IPS-NIHi11 (cell line): ENCODE results near the gene CACNA2D4.
"Not testable (repeated sequence)": the region's sequence is repeated elsewhere in the genome, so short reads cannot be mapped to it uniquely, and the experiment has no call there.

Experiments used
- DNase-seq: peaks from one replicate; pipeline ENCODE4 v3.0.0; 2012; ENCODE audit warnings: mixed read lengths, low spot score

The CACNA2D4 gene, protein sequence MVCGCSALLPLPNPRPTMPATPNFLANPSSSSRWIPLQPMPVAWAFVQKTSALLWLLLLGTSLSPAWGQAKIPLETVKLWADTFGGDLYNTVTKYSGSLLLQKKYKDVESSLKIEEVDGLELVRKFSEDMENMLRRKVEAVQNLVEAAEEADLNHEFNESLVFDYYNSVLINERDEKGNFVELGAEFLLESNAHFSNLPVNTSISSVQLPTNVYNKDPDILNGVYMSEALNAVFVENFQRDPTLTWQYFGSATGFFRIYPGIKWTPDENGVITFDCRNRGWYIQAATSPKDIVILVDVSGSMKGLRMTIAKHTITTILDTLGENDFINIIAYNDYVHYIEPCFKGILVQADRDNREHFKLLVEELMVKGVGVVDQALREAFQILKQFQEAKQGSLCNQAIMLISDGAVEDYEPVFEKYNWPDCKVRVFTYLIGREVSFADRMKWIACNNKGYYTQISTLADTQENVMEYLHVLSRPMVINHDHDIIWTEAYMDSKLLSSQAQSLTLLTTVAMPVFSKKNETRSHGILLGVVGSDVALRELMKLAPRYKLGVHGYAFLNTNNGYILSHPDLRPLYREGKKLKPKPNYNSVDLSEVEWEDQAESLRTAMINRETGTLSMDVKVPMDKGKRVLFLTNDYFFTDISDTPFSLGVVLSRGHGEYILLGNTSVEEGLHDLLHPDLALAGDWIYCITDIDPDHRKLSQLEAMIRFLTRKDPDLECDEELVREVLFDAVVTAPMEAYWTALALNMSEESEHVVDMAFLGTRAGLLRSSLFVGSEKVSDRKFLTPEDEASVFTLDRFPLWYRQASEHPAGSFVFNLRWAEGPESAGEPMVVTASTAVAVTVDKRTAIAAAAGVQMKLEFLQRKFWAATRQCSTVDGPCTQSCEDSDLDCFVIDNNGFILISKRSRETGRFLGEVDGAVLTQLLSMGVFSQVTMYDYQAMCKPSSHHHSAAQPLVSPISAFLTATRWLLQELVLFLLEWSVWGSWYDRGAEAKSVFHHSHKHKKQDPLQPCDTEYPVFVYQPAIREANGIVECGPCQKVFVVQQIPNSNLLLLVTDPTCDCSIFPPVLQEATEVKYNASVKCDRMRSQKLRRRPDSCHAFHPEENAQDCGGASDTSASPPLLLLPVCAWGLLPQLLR

GRCh38 chr12:1918081-1918883 is at the start of gene CACNA2D4:
Gene CACNA2D4 (minus strand): TSS chr12:1918652. CDS start chr12:1918473, 179 bp downstream.
- peak; percentile 59 for DNase-seq

- no peak for DNase-seq
Observed at GRCh38 chr12:1966561-1967226, 48.2 kb upstream of the CACNA2D4 start.

- DNase-seq: no peak
Observed at GRCh38 chr12:1965916-1966315, 47.5 kb upstream of the CACNA2D4 start.

DNA sequence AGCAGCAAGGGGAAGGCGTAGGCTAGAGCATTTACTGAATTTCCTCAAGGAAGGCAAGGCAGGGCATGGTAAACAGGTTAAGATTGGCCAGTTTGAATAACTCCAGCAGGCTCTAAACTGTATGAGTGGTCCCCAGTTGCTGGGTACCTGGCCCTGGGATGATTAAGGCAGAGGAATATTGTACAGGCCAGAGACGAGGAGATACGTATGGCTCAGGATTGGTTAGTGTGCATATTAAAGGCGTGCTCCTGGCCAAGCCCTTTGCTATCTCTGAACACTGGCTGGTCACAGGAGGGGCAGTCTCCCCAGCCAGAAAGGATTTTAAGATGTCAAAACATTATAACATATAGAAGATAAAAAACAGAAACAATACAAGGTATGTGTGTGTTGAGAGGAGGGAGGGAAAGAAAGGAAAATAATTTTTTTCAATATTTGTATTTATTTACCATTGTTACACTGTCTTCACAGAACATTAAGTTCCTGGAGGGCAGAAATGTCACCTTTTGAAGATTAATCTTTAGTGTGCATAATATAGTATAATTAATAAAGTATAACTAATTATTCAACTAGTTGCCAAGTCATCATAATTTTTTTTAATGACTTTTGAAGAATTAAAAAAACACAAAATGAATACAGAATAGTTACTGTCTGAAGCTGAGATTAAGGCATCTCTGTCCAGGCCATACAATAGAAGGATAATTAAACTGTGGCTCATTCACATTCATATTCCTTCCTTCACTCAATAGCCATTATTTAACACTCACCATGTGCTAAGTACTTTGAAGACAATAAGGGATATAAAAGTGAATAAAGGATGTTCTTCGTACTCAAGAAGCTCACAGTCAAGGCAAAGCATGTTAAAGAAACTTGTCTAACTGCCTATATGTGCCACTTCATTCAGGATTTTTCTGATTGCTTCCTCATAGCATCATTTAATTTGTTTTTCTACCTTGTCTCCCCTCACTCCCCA is 43.9 kb upstream of the CACNA2D4 start:
- DNase-seq: no peak

DNA sequence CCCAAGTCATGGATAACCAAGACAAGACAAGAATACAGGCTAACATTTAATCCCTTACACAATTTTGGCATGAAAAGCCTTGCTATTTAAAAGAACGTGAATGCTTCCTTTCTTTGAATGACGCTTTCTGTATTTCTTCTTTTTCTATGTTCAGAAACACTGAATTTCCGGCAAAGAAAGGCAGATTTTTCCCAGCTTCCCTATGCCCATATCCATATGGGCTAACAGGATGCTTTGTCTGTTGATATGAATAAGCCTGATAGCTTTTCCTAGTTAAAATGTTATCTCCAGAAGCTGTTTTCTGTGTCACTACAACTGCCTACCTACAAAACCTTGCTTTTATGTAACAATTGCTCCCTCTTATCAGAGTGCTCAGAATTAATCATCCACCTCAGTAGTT is 38.3 kb upstream of the CACNA2D4 start:
- DNase-seq: no peak

DNA sequence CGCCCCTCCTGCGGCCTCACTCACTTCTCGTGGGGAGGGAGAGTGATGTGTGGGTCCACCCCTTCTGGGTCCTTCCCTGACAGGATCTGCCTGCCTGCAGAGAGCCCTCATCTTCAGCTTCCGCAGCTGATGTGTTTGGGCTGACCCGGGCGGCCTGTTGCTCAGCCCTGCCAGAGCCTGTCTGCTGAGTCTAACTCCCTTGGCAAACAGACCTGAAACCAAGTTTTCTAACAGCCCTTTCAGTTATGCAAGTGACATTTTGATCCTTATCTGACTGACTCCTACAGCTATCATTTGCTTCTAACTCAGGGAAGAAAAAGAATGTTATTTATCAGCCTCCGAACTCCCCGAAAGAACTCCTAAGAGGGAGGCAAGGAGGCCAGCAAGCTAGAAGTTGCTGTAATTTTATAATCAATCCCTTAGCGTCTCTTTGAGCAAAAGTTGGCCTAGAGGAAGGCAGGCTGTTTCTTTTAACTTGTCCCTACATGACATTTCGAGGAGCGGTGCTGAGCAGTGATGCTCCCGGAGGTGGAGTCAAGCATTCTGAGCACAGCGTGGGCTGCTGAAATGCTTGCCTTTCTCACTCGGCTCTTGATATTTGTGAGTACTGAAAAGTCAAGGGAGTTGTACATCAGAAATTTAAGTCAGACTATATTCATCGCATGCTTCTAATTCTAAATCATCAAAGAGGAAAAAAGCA is 31.5 kb upstream of the CACNA2D4 start:
- DNase-seq: no peak

DNA sequence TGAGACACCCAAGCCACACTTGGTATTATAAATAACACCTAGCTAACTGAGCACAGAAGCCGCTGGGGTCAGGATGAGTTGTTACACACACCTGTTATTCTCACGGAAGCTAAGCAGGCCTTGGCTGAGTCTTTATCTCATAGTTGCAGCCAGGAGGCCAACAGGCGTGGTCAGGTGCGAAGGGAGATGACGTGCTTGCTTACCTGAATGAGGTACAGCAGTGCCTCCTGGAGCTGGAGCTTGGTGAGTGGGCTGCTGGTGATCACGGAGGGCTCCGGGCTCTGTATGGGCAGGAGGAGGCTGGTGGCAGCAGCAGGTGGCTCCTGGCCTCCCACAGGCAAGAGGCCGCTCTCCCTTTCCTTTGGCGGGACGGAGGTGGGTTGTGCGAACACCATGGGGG is 30.4 kb upstream of the CACNA2D4 start:
- no peak for DNase-seq

GRCh38 chr12:1947081-1947480 is 28.6 kb upstream of the CACNA2D4 start:
- no peak for DNase-seq

DNA sequence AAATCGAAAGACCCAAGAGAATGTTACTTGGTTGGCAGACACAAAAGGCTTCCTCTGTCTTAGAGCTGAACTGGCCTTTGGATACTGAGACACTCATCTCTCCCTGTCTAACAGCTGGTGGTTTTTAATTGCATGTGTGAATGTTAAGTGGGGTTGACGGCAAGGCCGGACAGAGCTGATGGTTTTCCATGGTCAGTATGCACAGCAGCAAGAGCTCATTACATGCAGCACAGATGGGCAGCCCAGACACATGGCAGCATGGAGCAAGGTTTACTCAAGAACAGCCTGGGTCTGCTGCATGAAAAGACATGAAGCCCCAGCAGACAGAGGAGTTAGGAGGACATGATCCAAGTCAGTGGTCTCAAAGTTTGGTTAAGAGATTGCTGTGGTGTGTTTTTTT is 27.8 kb upstream of the CACNA2D4 start:
- no peak for DNase-seq

DNA sequence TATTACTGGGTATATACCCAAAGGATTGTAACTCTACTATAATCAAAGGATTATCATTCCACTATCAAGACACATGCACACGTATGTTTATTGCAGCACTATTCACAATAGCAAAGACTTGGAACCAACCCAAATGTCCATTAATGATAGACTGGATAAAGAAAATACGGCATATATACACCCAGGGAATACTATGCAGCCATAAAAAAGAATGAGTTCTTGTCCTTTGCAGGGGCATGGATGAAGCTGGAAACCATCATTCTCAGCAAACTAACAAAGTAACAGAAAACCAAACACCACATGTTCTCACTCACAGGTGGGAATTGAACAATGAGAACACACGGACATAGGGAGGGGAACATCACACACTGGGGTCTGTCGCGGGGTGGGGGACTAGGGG is 27.1 kb upstream of the CACNA2D4 start:
- DNase-seq: not testable (repeated sequence)

DNA sequence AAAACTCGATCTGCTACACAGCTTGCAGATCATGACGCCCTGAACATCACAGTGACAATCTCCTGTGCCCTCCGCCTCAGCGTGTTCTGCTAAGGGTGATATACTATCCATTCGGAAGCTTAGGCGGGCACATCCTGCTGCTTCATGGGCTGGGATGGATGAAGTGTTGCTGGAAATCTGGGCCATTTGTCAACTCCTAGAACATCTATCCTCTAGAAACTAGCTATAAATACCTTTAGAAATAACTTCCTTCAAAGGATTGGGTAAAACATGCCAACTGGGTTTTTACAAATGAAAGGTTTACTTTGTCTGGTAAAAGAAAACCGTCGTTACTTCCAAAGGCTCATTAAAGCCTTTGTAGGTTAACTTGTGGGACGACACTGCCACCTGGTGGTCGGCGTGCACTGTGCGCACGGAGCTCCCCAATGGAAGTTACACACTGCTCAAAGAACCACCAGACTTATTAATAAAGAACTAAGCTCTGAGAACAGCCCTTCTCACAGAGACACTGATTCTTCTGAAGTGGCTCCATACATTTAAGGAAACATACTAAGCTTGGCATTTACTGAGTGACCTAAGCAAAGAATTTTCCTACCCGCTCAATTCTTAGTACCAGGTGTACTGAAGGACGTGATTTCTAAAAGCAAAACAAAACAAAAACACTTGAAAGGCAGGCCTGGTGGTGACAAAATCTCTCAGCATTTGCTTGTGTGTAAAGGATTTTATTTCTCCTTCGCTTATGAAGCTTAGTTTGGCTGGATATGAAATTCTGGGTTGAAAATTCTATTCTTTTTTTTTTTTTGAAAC is 21.6 kb upstream of the CACNA2D4 start:
- peak; percentile 84 for DNase-seq

DNA sequence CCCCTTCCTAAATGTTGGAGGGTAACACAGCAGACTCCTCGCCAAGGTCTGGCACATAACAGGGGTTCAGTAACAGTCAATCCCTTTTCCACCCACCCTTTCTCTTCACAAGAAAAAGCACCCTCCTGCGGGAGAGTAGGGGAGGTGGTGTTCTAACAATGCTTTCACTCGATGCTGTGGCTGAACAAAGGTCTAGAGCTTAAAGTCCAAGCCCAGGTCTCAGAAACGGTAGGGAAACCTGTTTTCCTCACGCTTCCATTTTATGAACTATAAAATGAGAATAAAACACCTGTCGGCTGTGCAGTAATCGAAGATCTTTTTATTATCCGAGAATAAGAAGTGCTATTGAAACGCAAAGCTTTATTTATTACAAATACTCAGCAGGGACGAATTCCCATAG is 20.9 kb upstream of the CACNA2D4 start:
- no peak for DNase-seq

DNA sequence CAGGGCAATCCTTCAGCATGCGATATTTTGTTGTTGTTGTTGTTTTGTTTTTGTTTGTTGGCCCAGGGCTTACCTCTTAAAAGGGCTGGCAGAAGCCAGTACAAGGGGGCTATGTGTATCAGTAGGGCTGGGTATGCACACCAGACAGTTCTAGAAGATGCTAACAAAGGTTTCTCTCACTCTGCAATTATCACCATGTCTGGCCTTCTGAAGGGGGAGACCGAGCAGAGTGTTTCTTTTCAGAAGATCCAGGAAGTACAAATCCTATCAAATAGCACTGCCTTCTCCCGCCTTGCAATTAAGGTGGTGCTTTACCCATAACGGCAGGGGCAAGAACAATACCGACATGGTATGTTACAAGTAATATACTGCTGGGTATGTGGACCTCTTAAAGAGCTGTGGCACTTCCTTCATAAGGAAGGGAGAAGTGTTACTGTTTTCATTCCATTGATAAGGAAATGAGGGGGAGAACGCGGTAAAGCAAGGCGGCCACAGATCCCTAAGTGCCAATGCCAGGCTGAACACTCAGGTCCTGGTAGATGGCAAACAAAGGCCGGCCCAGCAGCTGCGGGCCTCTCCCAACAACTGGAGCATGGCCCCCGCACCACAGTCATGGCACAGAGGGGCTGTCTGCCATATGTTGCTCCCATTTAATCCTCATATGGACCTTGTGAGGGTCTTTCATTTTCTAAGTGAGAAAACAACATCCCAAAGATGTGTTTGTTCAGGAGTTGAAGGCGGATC is 19.2 kb upstream of the CACNA2D4 start:
- DNase-seq: no peak

DNA sequence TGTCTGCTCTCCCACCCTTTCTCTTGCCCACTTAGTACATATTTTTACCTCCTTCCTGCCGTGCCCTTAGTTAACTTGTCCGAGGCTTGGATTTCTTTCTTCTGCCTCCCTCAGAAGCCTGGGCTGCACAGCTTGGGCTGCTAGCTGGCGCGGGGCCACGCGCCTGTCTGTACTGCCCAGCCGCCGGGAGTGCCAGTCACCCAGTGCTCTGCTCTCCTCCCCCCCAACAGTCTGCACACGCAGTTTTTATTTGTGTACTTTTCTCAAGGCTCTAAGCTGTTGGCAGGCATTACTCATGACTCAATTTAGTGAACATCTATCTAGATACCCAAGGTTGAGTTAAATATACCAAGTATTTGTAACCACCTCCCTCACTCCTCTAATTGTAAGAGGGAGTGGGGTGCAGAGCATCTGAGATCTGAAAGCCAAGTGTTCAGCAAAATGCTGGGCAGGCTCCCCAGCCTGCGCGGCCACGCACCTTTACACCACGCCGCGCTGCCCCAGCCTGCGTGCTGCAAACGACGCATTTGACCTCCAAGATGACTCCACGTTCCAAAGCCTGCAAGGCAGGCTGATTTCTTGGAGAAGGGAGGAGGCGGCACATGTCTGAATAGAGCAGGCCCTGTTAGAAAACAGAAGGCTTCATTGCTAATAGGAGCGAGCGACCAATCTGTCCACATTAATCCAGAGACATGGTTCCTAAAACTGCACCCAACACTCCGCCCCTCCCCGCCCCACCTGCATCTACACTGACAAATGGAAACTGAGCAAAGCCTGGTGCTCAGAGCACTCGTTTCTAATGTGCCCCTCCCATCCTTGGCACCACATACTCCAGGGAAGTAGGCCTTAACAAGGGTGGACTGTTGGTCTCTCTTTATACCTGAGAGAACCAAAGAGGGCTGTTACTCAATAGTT is 18.2 kb upstream of the CACNA2D4 start:
- no peak for DNase-seq

DNA sequence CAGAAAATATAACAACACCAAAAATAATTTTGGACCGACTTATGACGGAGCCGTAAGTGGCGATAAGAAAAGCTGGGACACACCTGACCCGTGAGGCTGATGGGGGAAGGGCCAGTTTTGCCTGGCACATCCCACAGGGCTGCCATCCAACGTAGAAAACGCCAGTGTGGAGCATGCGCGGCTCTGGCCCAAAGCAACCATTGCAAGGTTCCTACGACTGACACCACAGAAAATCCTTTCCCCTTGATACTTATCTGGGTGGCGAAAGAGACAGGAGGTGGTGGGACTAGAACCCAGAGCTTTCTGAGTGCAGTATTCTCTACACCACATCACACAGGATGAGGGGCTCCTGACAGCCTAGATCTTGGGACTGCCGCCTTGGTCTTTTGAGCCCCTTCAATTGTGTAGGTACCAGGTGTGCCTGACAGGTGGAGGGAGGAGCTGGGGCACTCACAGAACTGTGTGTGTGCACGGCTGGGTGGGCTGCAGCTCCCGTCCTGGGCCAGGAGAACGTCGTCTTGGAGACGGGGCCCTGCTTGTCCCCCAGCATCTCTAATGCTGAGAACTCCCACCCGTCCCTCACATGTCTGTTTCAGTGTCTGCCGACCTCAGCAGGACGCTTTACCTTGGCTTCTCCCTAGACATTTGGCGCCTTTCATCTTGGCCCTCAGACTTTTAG is 17.4 kb upstream of the CACNA2D4 start:
- DNase-seq: no peak

DNA sequence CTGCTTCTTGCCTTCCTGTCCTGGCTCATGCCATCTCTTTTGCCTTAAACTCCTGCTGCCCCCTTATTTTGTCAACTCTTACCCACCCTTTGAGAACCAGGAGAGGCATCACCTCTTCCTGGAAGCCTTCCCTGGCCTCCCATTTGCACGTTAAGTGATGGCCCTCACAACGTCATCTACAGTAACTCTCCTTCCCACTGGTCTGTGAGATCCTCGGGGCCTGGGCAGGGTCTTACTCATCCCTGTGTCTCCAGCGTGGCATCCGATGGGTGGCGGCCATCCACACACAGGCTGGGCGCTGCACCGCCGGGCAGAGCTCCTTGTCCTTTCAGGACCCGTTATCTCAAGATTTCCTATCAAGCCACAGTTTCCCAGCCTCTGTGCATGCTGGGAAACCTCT is 16.8 kb upstream of the CACNA2D4 start:
- DNase-seq: no peak
